Measurements from ENCODE around the gene ARSA. TPM values are rescaled to one million over a fixed set of nuclear protein-coding genes. Genes with fewer than 3 reads are reported as not detected.

Gene ARSA
- total RNA-seq, 1 experiment from 2014 or later, result 10.3 TPM

- Histone ChIP-seq H4K20me1 (ENCODE audit: control insufficient read depth, insufficient read depth, insufficient read length) (no peaks in the 10 kb centered on the region), H2BK20ac (ENCODE audit: low read depth, low read length, poor library complexity, severe bottlenecking) (no peak overlapping the region), H4K8ac (replicated peaks; ENCODE audit: insufficient read length, low read depth, low read length) (no peak overlapping the region), H2BK120ac (ENCODE audit: low read depth, low read length, poor library complexity, severe bottlenecking) (no peak overlapping the region), H3K79me1 (ENCODE audit: insufficient read depth, low read depth, low read length, poor library complexity, severe bottlenecking) (peaks cover 4% of the 10 kb centered on the region), H4K91ac (ENCODE audit: insufficient read length, low read depth, low read length) (no peak overlapping the region), H3K4me2 (ENCODE audit: insufficient read depth, insufficient read length, low read length) (peak overlapping the region; percentile 93), H3K9me3 (ENCODE audit: control insufficient read depth, low read depth, low read length) (no peaks in the 10 kb centered on the region), H3K18ac (ENCODE audit: insufficient read length, low read depth, low read length) (no peak overlapping the region), H2AK5ac (ENCODE audit: insufficient read length, low read length) (no peak overlapping the region), H3K23me2 (ENCODE audit: insufficient read length, low read depth, low read length, poor library complexity, severe bottlenecking) (no peaks in the 10 kb centered on the region), H3K4me1 (ENCODE audit: insufficient read depth, low read length) (peaks cover 2% of the 10 kb centered on the region; the same call in 1 of the 2 replicates), H2AFZ (ENCODE audit: low read length) (no peak overlapping the region), H2BK5ac (ENCODE audit: insufficient read length, low read length) (no peak overlapping the region), H2BK12ac (ENCODE audit: insufficient read length, low read depth, low read length) (no peak overlapping the region), H3T11ph (ENCODE audit: low read length) (no peak overlapping the region), H3K56ac (ENCODE audit: insufficient read length, low read depth, low read length) (no peak overlapping the region), H3K79me2 (ENCODE audit: insufficient read depth, low read length) (no peaks in the 10 kb centered on the region), H3K9ac (ENCODE audit: extremely low read depth, insufficient read length, low read length) (peak overlapping the region; percentile 71), H3K27me3 (ENCODE audit: insufficient read depth, low read length) (no peaks in the 10 kb centered on the region), H4K5ac (ENCODE audit: insufficient read length, low read depth, low read length) (no peak overlapping the region), H3K23ac (ENCODE audit: insufficient read length, low read depth, low read length) (no peak overlapping the region), H3K27ac (ENCODE audit: insufficient read length, low read depth, low read length) (no peak overlapping the region), H2BK15ac (ENCODE audit: low read depth, low read length) (no peak overlapping the region), H3K14ac (ENCODE audit: insufficient read depth, low read length) (no peak overlapping the region; the same call in 1 of the 2 replicates), H3K4ac (ENCODE audit: low read depth, low read length) (no peak overlapping the region)
- no peaks in the 10 kb centered on the region for H3K9me3 Mint-ChIP-seq
- H3K27me3 Mint-ChIP-seq (ENCODE audit: low read depth), result peaks cover 6% of the 10 kb centered on the region
- H3K4me1 Mint-ChIP-seq, result peaks cover 14 to 23% of the 10 kb centered on the region in 2 experiments
- H3K36me3 Mint-ChIP-seq (ENCODE audit: insufficient read depth in 1 of 3, low read depth in 3 of 3), result peaks cover 4 to 18% (median 14%) of the 10 kb centered on the region in 3 experiments; a peak in 6 of 7 replicates
- H3K4me3 Mint-ChIP-seq, result peak overlapping the region; percentile 80 to 89
- no CpG with 5 or more reads among the region's 37 CpGs for WGBS (ENCODE audit: extremely low coverage, insufficient read length, low lambda C conversion rate)
- DNase-seq, result no peak
- no peak for TF ChIP-seq CTCF (conservative IDR thresholded peaks at IDR 0.05)
- H3K27ac Mint-ChIP-seq, result peak overlapping the region in 2 of 3 experiments; percentile 48 to 78; a peak in 3 of 7 replicates
Observed at GRCh38 chr22:50583294-50583861, 44.6 kb downstream of the ARSA start.

Data from H9 (cell line).